GM23338 (cell line): ENCODE results near the gene ALX3. TPM values are rescaled to one million over a fixed set of nuclear protein-coding genes. Genes with fewer than 3 reads are reported as not detected.
"Not testable (repeated sequence)": the region's sequence is repeated elsewhere in the genome, so short reads cannot be mapped to it uniquely, and the experiment has no call there.

Source experiments
- ATAC-seq: fragments of 200-7000 bp; cut with Tn5 transposase; 3 replicates; pipeline ENCODE4 v1.9.1; 2020
- DNase-seq: peaks from one replicate; pipeline ENCODE4 v3.0.0-alpha.2; 2015; ENCODE audit warnings: low spot score
- H2AFZ ChIP-seq: fragments of 200-600 bp; sonication (generic); 2 replicates; pipeline ENCODE4 v1.8.0; 2016; ENCODE audit warnings: antibody characterized with exemption, mild to moderate bottlenecking, moderate library complexity
- H3F3A ChIP-seq: fragments of 200-600 bp; sonication (generic); replicated peaks from 2 replicates; pipeline ENCODE4 v1.8.0; 2017; ENCODE audit warnings: antibody characterized with exemption, mixed run types, low read depth
- H3K27ac ChIP-seq: fragments of 200-600 bp; sonication (generic); 2 replicates; pipeline ENCODE4 v1.6.1; 2016; ENCODE audit warnings: low read depth
- H3K27me3 ChIP-seq: fragments of 200-600 bp; sonication (generic); 2 replicates; pipeline ENCODE4 v1.8.0; 2016; ENCODE audit warnings: mild to moderate bottlenecking, mixed run types, moderate library complexity; ENCODE audit not compliant: insufficient read depth
- H3K36me3 ChIP-seq: fragments of 200-600 bp; sonication (generic); 2 replicates; pipeline ENCODE4 v1.8.0; 2016; ENCODE audit warnings: mild to moderate bottlenecking; ENCODE audit not compliant: insufficient read depth
- H3K4me1 ChIP-seq: fragments of 200-600 bp; sonication (generic); 2 replicates; pipeline ENCODE4 v1.8.0; 2016; ENCODE audit warnings: mild to moderate bottlenecking, moderate library complexity; ENCODE audit not compliant: insufficient read depth
- H3K4me2 ChIP-seq: fragments of 200-600 bp; sonication (generic); 2 replicates; pipeline ENCODE4 v1.7.1; 2017; ENCODE audit warnings: mixed run types
- H3K4me3 ChIP-seq: fragments of 200-600 bp; sonication (generic); 2 replicates; pipeline ENCODE4 v1.6.1; 2016; ENCODE audit warnings: mixed run types
- H3K79me2 ChIP-seq: fragments of 200-600 bp; sonication (generic); replicated peaks from 2 replicates; pipeline ENCODE4 v1.8.0; 2017; ENCODE audit warnings: mild to moderate bottlenecking; ENCODE audit not compliant: insufficient read depth
- H3K9me2 ChIP-seq: fragments of 200-600 bp; sonication (generic); 2 replicates; pipeline ENCODE4 v1.8.0; 2017; ENCODE audit not compliant: insufficient read depth
- H4K20me1 ChIP-seq: fragments of 200-600 bp; sonication (generic); replicated peaks from 2 replicates; pipeline ENCODE4 v1.8.0; 2017; ENCODE audit warnings: mild to moderate bottlenecking; ENCODE audit not compliant: insufficient read depth
- H3K27ac Mint-ChIP-seq: 2 replicates; pipeline ENCODE4 v1.8.0; 2020; ENCODE audit warnings: inconsistent platforms, mild to moderate bottlenecking, moderate library complexity, mixed read lengths
- H3K27me3 Mint-ChIP-seq: 3 replicates; pipeline ENCODE4 v1.8.0; 2022; ENCODE audit warnings: low read depth, mild to moderate bottlenecking, moderate library complexity, mixed read lengths, inconsistent platforms; ENCODE audit not compliant: insufficient read depth, poor library complexity
- H3K36me3 Mint-ChIP-seq: 3 replicates; pipeline ENCODE4 v1.8.0; 2021; ENCODE audit warnings: low read depth, mild to moderate bottlenecking, inconsistent platforms, moderate library complexity, mixed read lengths
- H3K4me1 Mint-ChIP-seq: 3 replicates; pipeline ENCODE4 v1.8.0; 2020; ENCODE audit warnings: mild to moderate bottlenecking, inconsistent platforms, mixed read lengths
- H3K4me3 Mint-ChIP-seq: 3 replicates; pipeline ENCODE4 v1.8.0; 2021; ENCODE audit warnings: moderate library complexity, mild to moderate bottlenecking, inconsistent platforms, mixed read lengths
- H3K9me3 Mint-ChIP-seq: 3 replicates; pipeline ENCODE4 v1.8.0; 2020; ENCODE audit warnings: moderate library complexity, mild to moderate bottlenecking, inconsistent platforms, mixed read lengths
- CREB1 ChIP-seq: fragments of 250-450 bp; sonication (Bioruptor Pico); IDR thresholded peaks from 2 replicates; pipeline ENCODE4 v1.5.0; 2020; ENCODE audit warnings: low read depth, mild to moderate bottlenecking, moderate library complexity
- CTCF ChIP-seq, 2 experiments: fragments of 200-600 bp in 1 of 2; sonication (generic) in 1 of 2; conservative IDR thresholded peaks; 2 replicates each; pipeline versions ENCODE4 v1.5.1 to v1.6.1; 2016 to 2017; ENCODE audit warnings: antibody characterized with exemption in 2 of 2, low read depth in 2 of 2, mild to moderate bottlenecking in 2 of 2, moderate library complexity in 1 of 2
- EZH2 ChIP-seq: fragments of 200-600 bp; sonication (generic); IDR thresholded peaks from one replicate; pipeline ENCODE4 v1.8.0; 2017; ENCODE audit warnings: antibody characterized with exemption, mild to moderate bottlenecking, low read depth; ENCODE audit not compliant: unreplicated experiment
- EZH2phosphoT487 ChIP-seq: fragments of 200-600 bp; sonication (generic); IDR thresholded peaks from one replicate; pipeline ENCODE4 v1.8.1; 2018; ENCODE audit warnings: antibody characterized with exemption; ENCODE audit not compliant: unreplicated experiment
- JUNB ChIP-seq: IDR thresholded peaks from one replicate; pipeline ENCODE4 v1.6.1; 2016; ENCODE audit warnings: antibody characterized with exemption; ENCODE audit not compliant: unreplicated experiment
- NANOG ChIP-seq: IDR thresholded peaks from 2 replicates; pipeline ENCODE4 v1.6.1; 2016; ENCODE audit warnings: antibody characterized with exemption, borderline replicate concordance
- POLR2AphosphoS5 ChIP-seq: IDR thresholded peaks from 2 replicates; pipeline ENCODE4 v1.6.1; 2016; ENCODE audit warnings: antibody characterized with exemption, low read depth
- REST ChIP-seq: IDR thresholded peaks from one replicate; pipeline ENCODE4 v1.6.1; 2018; ENCODE audit warnings: antibody characterized with exemption; ENCODE audit not compliant: unreplicated experiment
- STAT1 ChIP-seq: IDR thresholded peaks from one replicate; pipeline ENCODE4 v1.6.1; 2016; ENCODE audit warnings: antibody characterized with exemption; ENCODE audit not compliant: unreplicated experiment
- ZNF114 ChIP-seq: fragments of 250-450 bp; sonication (Bioruptor Pico); IDR thresholded peaks from 2 replicates; pipeline ENCODE4 v1.5.0; 2020; ENCODE audit warnings: mild to moderate bottlenecking, moderate library complexity
- ZNF331 ChIP-seq: fragments of 250-450 bp; sonication (Bioruptor Pico); IDR thresholded peaks from 2 replicates; pipeline ENCODE4 v1.5.0; 2020; ENCODE audit warnings: low read depth, mild to moderate bottlenecking, moderate library complexity
- polyA plus RNA-seq: library from polyadenylated mRNA; unstranded; fragments of >200 nt; fragmentation: Nextera tagmentation; extraction: Ambion mirVana; gene quantifications from 2 replicates; pipeline ENCODE4 v1.2.1, GENCODE V29; 2016
- total RNA-seq: library from RNA; depleted of rRNA; stranded (reverse); fragments of >200 nt; shearing (Covaris generic); gene quantifications from 2 replicates; pipeline ENCODE4 v1.2.3, GENCODE V29; 2014

Gene ALX3
- total and polyA plus RNA-seq, 2 experiments from 2014 or later, result not detected

DNA sequence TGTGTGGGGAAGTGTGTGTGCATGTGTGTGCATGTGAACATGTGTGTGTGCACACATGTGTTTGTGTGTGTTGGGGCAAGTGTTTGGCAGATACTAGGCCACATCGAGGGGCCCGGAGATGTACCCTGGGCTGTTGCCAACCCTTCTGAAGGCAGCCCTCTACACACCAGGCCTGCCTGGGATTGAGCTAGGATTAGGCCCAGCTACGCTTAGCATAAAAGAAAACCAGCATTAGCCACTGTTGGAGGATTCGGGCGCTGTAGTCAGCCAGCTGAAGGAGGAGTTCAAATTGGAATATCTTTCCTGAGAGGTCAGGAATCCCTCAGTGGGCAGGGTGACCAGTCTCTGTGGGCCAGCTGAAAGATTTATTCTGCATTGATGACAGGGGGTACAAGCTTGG, 10.6 kb upstream of the ALX3 start (continued):
- no peak for TF ChIP-seq CTCF (conservative IDR thresholded peaks at IDR 0.05; ENCODE audit: low read depth in 2 of 2)

- peaks cover 71% of the 10 kb centered on the region for H3K27me3 Mint-ChIP-seq
- ATAC-seq, H3K79me2 ChIP-seq: not testable (repeated sequence)
Observed at GRCh38 chr1:110079995-110080394, 9.5 kb upstream of the ALX3 start.

GRCh38 chr1:110076789-110077500, 6.5 kb upstream of the ALX3 start:
- Histone ChIP-seq H3K36me3 (no peaks in the 10 kb centered on the region), H3K79me2 (no peaks in the 10 kb centered on the region), H3F3A (no peaks in the 10 kb centered on the region), H3K27ac (no peak overlapping the region), H3K4me3 (no peak overlapping the region), H3K4me1 (no peaks in the 10 kb centered on the region), H4K20me1 (no peaks in the 10 kb centered on the region), H3K4me2 (no peak overlapping the region), H3K27me3 (peaks cover 70% of the 10 kb centered on the region), H3K9me2 (no peaks in the 10 kb centered on the region), H2AFZ (no peak overlapping the region)
- Mint-ChIP-seq H3K27ac (no peak overlapping the region), H3K27me3 (peaks cover 65% of the 10 kb centered on the region), H3K36me3 (no peaks in the 10 kb centered on the region), H3K9me3 (no peaks in the 10 kb centered on the region), H3K4me1 (no peaks in the 10 kb centered on the region; the same call in 2 of the 3 replicates), H3K4me3 (no peak overlapping the region)
- ATAC-seq (no peak), DNase-seq (no peak)
- no peak for TF ChIP-seq JUNB
- TF ChIP-seq EZH2phosphoT487, result no peak
- no peak for TF ChIP-seq NANOG
- TF ChIP-seq CREB1 (CRISPR knock-in tag), result no peak
- TF ChIP-seq POLR2AphosphoS5, result no peak
- no peak for TF ChIP-seq REST
- no peak for TF ChIP-seq ZNF331 (CRISPR knock-in tag)
- TF ChIP-seq EZH2, result no peak
- TF ChIP-seq STAT1, result no peak
- TF ChIP-seq ZNF114 (CRISPR knock-in tag), result no peak

More at GRCh38 chr1:110079995-110080394, 9.5 kb upstream of the ALX3 start:
- H3F3A ChIP-seq, H3K4me3 ChIP-seq, H3K36me3 ChIP-seq, H3K36me3 Mint-ChIP-seq, H3K4me2 ChIP-seq, H3K27ac Mint-ChIP-seq, DNase-seq, H3K27ac ChIP-seq, H4K20me1 ChIP-seq, H3K9me3 Mint-ChIP-seq, H2AFZ ChIP-seq, H3K4me3 Mint-ChIP-seq, H3K9me2 ChIP-seq: not testable (repeated sequence)
- H3K4me1 ChIP-seq, result peaks cover 11% of the 10 kb centered on the region; the same call in 1 of the 2 replicates
- peaks cover 16% of the 10 kb centered on the region for H3K4me1 Mint-ChIP-seq
- H3K27me3 ChIP-seq, result peaks cover 70% of the 10 kb centered on the region
